Stimulated activated naive CD8-positive, alpha-beta T cell treated with anti-CD3 and anti-CD28 coated beads, Interleukin-15, Interleukin-2, amounts not matched to agents 100 U/mL and 50 U/mL, for 24 hours (primary cell): ENCODE measurements around the gene LECT2.

Source experiments
- ATAC-seq: fragments of 150-1000 bp; cut with Tn5 transposase; one replicate; pipeline ENCODE4 v1.10.0; 2021
- DNase-seq: peaks from one replicate; pipeline ENCODE4 v3.0.0; 2021

LECT2 gene

GRCh38 chr5:135934939-135935338, 19.8 kb downstream of the LECT2 start:
- no peak for ATAC-seq
- no peak for DNase-seq

- no peak for DNase-seq
- ATAC-seq: no peak
These were observed 23.9 kb downstream of the LECT2 start for GRCh38 chr5:135930949-135931295.

- no peak for DNase-seq
- ATAC-seq: no peak
These were observed 24.5 kb downstream of the LECT2 start for GRCh38 chr5:135930029-135930948.

GRCh38 chr5:135921388-135921787, 33.4 kb downstream of the LECT2 start:
- DNase-seq: no peak
- no peak for ATAC-seq

- ATAC-seq (no peak), DNase-seq (no peak)
These were observed 34.6 kb downstream of the LECT2 start for GRCh38 chr5:135920199-135920598.

- DNase-seq (no peak), ATAC-seq (peak; percentile 41)
These were observed 38.0 kb downstream of the LECT2 start for GRCh38 chr5:135916638-135917263.

- DNase-seq (no peak), ATAC-seq (no peak)
These were observed 39.2 kb downstream of the LECT2 start for GRCh38 chr5:135915466-135916001.

- ATAC-seq (peak; percentile 60), DNase-seq (no peak)
These were observed 40.8 kb downstream of the LECT2 start for GRCh38 chr5:135913713-135914626.

GRCh38 chr5:135905144-135905543, 49.6 kb downstream of the LECT2 start:
- DNase-seq (no peak), ATAC-seq (no peak)

GRCh38 chr5:135901633-135902032, 53.1 kb downstream of the LECT2 start:
- ATAC-seq: no peak
- no peak for DNase-seq

- ATAC-seq (no peak), DNase-seq (no peak)
These were observed 54.5 kb downstream of the LECT2 start for GRCh38 chr5:135900276-135900675.

- DNase-seq (no peak), ATAC-seq (no peak)
These were observed 56.1 kb downstream of the LECT2 start for GRCh38 chr5:135898651-135899050.
